Measurements from ENCODE around the gene EIF1B.

Gene EIF1B

DNA sequence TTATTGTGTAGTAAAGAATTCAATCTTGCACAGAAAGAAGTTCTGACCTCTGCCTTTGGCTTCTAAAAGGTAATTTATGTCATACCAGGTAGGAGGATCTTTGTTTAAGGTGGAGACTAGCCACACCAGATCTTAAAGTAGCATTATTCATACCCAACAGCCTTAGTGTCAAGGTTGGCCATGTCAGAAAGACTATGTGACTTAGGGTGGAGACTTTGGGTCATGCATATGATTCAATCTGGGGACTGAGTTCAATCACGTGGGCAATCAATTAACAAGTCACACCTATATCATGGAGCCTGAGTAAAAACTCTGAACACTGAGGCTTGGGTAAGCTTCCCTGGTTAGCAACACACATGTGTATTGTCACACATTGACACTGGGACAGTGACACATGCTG is 48.9 kb downstream of the EIF1B start:
- no peak for TF ChIP-seq LEF1 (IDR thresholded peaks at IDR 0.05; ENCODE audit: borderline replicate concordance)
- no peak for TF ChIP-seq FOXA1 (IDR thresholded peaks at IDR 0.05)
- TF ChIP-seq ZNF384 (IDR thresholded peaks at IDR 0.05): no peak
- no peak for TF ChIP-seq L3MBTL2 (conservative IDR thresholded peaks at IDR 0.05)
- TF ChIP-seq CTBP1 (IDR thresholded peaks at IDR 0.05; ENCODE audit: borderline replicate concordance): no peak
- TF ChIP-seq SP1 (IDR thresholded peaks at IDR 0.05): no peak
- TF ChIP-seq TARDBP (IDR thresholded peaks at IDR 0.05): no peak
- TF ChIP-seq ELF4 (IDR thresholded peaks at IDR 0.05): no peak
- no peak for TF ChIP-seq ARNT (IDR thresholded peaks at IDR 0.05)
- TF ChIP-seq HDGF (IDR thresholded peaks at IDR 0.05; ENCODE audit: borderline replicate concordance): no peak
- no peak for TF ChIP-seq FOXK2 (IDR thresholded peaks at IDR 0.05)
- POLR2A ChIA-PET: no interaction called here
- CTCF ChIA-PET: no interaction called here
- no peak for DNase-seq (ENCODE audit: extremely low spot score)
